ENCODE data around the gene PRTFDC1. TPM values are rescaled to one million over a fixed set of nuclear protein-coding genes. Genes with fewer than 3 reads are reported as not detected.
"Not testable (repeated sequence)": the region's sequence is repeated elsewhere in the genome, so short reads cannot be mapped to it uniquely, and the experiment has no call there.

Gene PRTFDC1
- polyA plus RNA-seq, 10 donors, result 13.6 to 26.1 (median 15.1) TPM

GRCh38 chr10:24847112-24848070 is 105.0 kb downstream of the PRTFDC1 start:
- peak in 2 of 3 donors; percentile 45 to 76 for DNase-seq

- DNase-seq, result no peak
These were observed 107.7 kb downstream of the PRTFDC1 start for GRCh38 chr10:24844742-24845141.

GRCh38 chr10:24843256-24843655 is 109.2 kb downstream of the PRTFDC1 start:
- no peak for DNase-seq

- DNase-seq, result no peak
These were observed 109.5 kb downstream of the PRTFDC1 start for GRCh38 chr10:24842856-24843255.

- DNase-seq, result no peak
These were observed 110.9 kb downstream of the PRTFDC1 start for GRCh38 chr10:24841530-24841929.

- DNase-seq, result no peak
These were observed 111.6 kb downstream of the PRTFDC1 start for GRCh38 chr10:24840784-24841183.

GRCh38 chr10:24837781-24838180 is 114.6 kb downstream of the PRTFDC1 start:
- not testable (repeated sequence) for DNase-seq

- no peak for DNase-seq
These were observed 117.5 kb downstream of the PRTFDC1 start for GRCh38 chr10:24834869-24835268.

- DNase-seq, result peak; percentile 53 to 82 (median 63)
These were observed 126.4 kb downstream of the PRTFDC1 start for GRCh38 chr10:24826009-24826408.

- no peak for DNase-seq
These were observed 126.9 kb downstream of the PRTFDC1 start for GRCh38 chr10:24825551-24825950.

- DNase-seq, result no peak
These were observed 127.9 kb downstream of the PRTFDC1 start for GRCh38 chr10:24824536-24824935.

GRCh38 chr10:24824124-24824523 is 128.3 kb downstream of the PRTFDC1 start:
- no peak for DNase-seq

GRCh38 chr10:24822590-24822989 is 129.8 kb downstream of the PRTFDC1 start:
- no peak for DNase-seq

- no peak for DNase-seq
These were observed 130.4 kb downstream of the PRTFDC1 start for GRCh38 chr10:24821986-24822385.

- no peak for DNase-seq
These were observed 135.5 kb downstream of the PRTFDC1 start for GRCh38 chr10:24816868-24817396.

GRCh38 chr10:24814568-24815313 is 137.7 kb downstream of the PRTFDC1 start:
- DNase-seq, result no peak

- DNase-seq, result no peak
These were observed 138.6 kb downstream of the PRTFDC1 start for GRCh38 chr10:24813856-24814255.

- DNase-seq, result no peak
These were observed 146.1 kb downstream of the PRTFDC1 start for GRCh38 chr10:24806262-24806661.

- DNase-seq, result peak in 2 of 3 donors; percentile 32 to 71
These were observed 147.4 kb downstream of the PRTFDC1 start for GRCh38 chr10:24804956-24805355.

GRCh38 chr10:24804392-24804791 is 148.0 kb downstream of the PRTFDC1 start:
- DNase-seq, result peak in 2 of 3 donors; percentile 29 to 49

- DNase-seq, result no peak
These were observed 150.0 kb downstream of the PRTFDC1 start for GRCh38 chr10:24802378-24802777.

- DNase-seq, result peak in 2 of 3 donors; percentile 39 to 60
These were observed 151.5 kb downstream of the PRTFDC1 start for GRCh38 chr10:24800861-24801260.

Measured in muscle of back (tissue), 11 donors.